MM.1S (cell line): ENCODE results near the gene SEMA6B.

Source experiments
- DNase-seq: peaks from one replicate; pipeline ENCODE4 v3.0.0-alpha.2; 2015
- H2AFZ ChIP-seq: fragments of 300-600 bp; sonication (generic); 2 replicates; pipeline ENCODE4 v1.6.0; 2016; ENCODE audit warnings: antibody characterized with exemption, low read length
- H3F3A ChIP-seq: fragments of 300-600 bp; sonication (generic); 2 replicates; pipeline ENCODE4 v1.6.1; 2016; ENCODE audit warnings: mild to moderate bottlenecking, antibody characterized with exemption, low read length, moderate library complexity, mixed read lengths; ENCODE audit not compliant: insufficient read depth
- H3K27ac ChIP-seq: fragments of 300-600 bp; sonication (generic); 2 replicates; pipeline ENCODE4 v1.5.1; 2016; ENCODE audit warnings: mild to moderate bottlenecking, low read length
- H3K27me3 ChIP-seq: fragments of 300-600 bp; sonication (generic); replicated peaks from 2 replicates; pipeline ENCODE4 v1.6.0; 2016; ENCODE audit warnings: low read length; ENCODE audit not compliant: insufficient read depth
- H3K36me3 ChIP-seq: fragments of 300-600 bp; sonication (generic); replicated peaks from 2 replicates; pipeline ENCODE4 v1.6.1; 2016; ENCODE audit warnings: mild to moderate bottlenecking, low read length, mixed read lengths; ENCODE audit not compliant: insufficient read depth
- H3K4me1 ChIP-seq: fragments of 300-600 bp; sonication (generic); 2 replicates; pipeline ENCODE4 v1.6.1; 2016; ENCODE audit warnings: low read length, mixed read lengths
- H3K4me2 ChIP-seq: fragments of 300-600 bp; sonication (generic); 2 replicates; pipeline ENCODE4 v1.6.0; 2016; ENCODE audit warnings: low read depth, low read length
- H3K4me3 ChIP-seq: fragments of 300-600 bp; sonication (generic); 2 replicates; pipeline ENCODE4 v1.5.1; 2016; ENCODE audit warnings: low read length, mixed read lengths
- H3K79me2 ChIP-seq: fragments of 300-600 bp; sonication (generic); 2 replicates; pipeline ENCODE4 v1.6.1; 2016; ENCODE audit warnings: mixed run types, low read length, mixed read lengths
- H3K9ac ChIP-seq: fragments of 300-600 bp; sonication (generic); 2 replicates; pipeline ENCODE4 v1.6.1; 2016; ENCODE audit warnings: low read length, mixed read lengths
- H3K9me2 ChIP-seq: fragments of 300-600 bp; sonication (generic); replicated peaks from 2 replicates; pipeline ENCODE4 v1.6.1; 2016; ENCODE audit warnings: mild to moderate bottlenecking, low read length, mixed read lengths; ENCODE audit not compliant: insufficient read depth
- H3K9me3 ChIP-seq: fragments of 300-600 bp; sonication (generic); replicated peaks from 2 replicates; pipeline ENCODE4 v1.6.1; 2016; ENCODE audit warnings: mild to moderate bottlenecking, low read length, mixed read lengths; ENCODE audit not compliant: insufficient read depth
- H4K20me1 ChIP-seq: fragments of 300-600 bp; sonication (generic); 2 replicates; pipeline ENCODE4 v1.6.1; 2016; ENCODE audit warnings: mild to moderate bottlenecking, low read length, moderate library complexity, mixed read lengths; ENCODE audit not compliant: insufficient read depth
- EZH2 ChIP-seq: fragments of 300-600 bp; sonication (generic); optimal IDR thresholded peaks from 2 replicates; pipeline ENCODE3; 2017; ENCODE audit warnings: low read depth, mild to moderate bottlenecking, antibody characterized with exemption, low read length, mixed read lengths
- EZH2phosphoT487 ChIP-seq: fragments of 300-600 bp; sonication (generic); IDR thresholded peaks from 2 replicates; pipeline ENCODE4 v1.6.1; 2018; ENCODE audit warnings: antibody characterized with exemption, low read length
- TF ChIP-seq, protein P1 (sequence below): fragments of 300-600 bp; sonication (generic); IDR thresholded peaks from 2 replicates; pipeline ENCODE4 v1.5.1; 2016; ENCODE audit warnings: antibody characterized with exemption, low read length, mixed read lengths

The SEMA6B gene

GRCh38 chr19:4506449-4507149 lies 52.9 kb downstream of the SEMA6B start:
- no peak for TF ChIP-seq EZH2phosphoT487
- TF ChIP-seq, protein P1, sequence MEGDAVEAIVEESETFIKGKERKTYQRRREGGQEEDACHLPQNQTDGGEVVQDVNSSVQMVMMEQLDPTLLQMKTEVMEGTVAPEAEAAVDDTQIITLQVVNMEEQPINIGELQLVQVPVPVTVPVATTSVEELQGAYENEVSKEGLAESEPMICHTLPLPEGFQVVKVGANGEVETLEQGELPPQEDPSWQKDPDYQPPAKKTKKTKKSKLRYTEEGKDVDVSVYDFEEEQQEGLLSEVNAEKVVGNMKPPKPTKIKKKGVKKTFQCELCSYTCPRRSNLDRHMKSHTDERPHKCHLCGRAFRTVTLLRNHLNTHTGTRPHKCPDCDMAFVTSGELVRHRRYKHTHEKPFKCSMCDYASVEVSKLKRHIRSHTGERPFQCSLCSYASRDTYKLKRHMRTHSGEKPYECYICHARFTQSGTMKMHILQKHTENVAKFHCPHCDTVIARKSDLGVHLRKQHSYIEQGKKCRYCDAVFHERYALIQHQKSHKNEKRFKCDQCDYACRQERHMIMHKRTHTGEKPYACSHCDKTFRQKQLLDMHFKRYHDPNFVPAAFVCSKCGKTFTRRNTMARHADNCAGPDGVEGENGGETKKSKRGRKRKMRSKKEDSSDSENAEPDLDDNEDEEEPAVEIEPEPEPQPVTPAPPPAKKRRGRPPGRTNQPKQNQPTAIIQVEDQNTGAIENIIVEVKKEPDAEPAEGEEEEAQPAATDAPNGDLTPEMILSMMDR, result no peak
- no peak for TF ChIP-seq EZH2
- no peak overlapping the region for H3K4me2 ChIP-seq
- no peak for DNase-seq
- H3K9ac ChIP-seq, result no peak overlapping the region
- no peak overlapping the region for H2AFZ ChIP-seq
- H3K9me3 ChIP-seq, result no peaks in the 10 kb centered on the region
- H3F3A ChIP-seq, result no peaks in the 10 kb centered on the region
- no peaks in the 10 kb centered on the region for H3K79me2 ChIP-seq
- no peak overlapping the region for H3K4me3 ChIP-seq
- H3K36me3 ChIP-seq, result no peaks in the 10 kb centered on the region
- no peak overlapping the region for H3K27ac ChIP-seq
- peaks cover 4% of the 10 kb centered on the region; the same call in 1 of the 2 replicates for H3K27me3 ChIP-seq
- H3K9me2 ChIP-seq, result no peaks in the 10 kb centered on the region
- H4K20me1 ChIP-seq, result no peaks in the 10 kb centered on the region
- H3K4me1 ChIP-seq, result no peaks in the 10 kb centered on the region

DNA sequence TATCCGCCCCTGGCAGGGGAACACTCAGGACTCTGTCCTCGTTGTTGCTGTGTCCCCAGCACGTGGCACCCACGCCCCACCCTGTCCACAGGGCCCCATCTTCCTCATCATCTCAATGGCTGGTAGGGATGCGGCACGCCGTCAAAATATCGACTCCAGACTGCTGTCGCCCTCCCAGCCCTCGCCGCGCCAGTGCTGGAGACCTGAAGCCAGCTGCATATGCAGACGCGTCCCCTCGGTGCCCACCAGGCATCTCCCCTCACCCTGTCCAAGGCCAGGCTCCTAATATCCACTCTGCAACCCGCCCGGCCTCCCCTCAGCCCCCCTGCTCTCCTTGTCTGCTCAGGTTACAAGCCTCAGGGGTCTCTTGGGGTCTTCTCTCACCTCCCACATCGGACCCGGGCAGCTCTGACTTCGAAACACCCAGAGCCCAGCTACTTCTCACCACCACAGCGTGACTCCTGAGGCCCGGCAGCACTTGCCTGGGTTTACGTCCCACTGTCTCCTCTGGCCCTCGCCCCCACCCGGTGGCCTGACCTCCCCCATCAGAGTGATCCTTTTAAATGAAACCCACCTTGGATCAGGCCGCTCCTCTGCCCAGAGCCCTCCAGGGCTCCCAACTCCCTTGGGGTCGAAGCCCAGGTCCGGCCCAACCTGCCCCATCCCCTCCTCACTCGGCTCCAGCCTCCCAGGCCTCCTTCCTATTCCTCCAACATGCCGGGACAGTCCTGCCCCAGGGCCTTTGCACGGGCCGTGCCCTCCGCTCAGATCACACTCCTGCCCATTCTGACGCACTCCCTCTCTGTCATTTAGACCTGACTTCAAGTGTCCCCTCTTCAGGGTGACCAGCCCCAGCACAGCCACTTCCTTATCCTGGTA lies 53.7 kb downstream of the SEMA6B start:
- H3K79me2 ChIP-seq, result no peaks in the 10 kb centered on the region
- no peaks in the 10 kb centered on the region for H4K20me1 ChIP-seq
- no peaks in the 10 kb centered on the region for H3K4me1 ChIP-seq
- no peaks in the 10 kb centered on the region for H3F3A ChIP-seq
- peaks cover 4% of the 10 kb centered on the region; the same call in 1 of the 2 replicates for H3K27me3 ChIP-seq
- no peak overlapping the region for H3K4me2 ChIP-seq
- no peak overlapping the region for H3K27ac ChIP-seq
- H3K9me2 ChIP-seq, result no peaks in the 10 kb centered on the region
- DNase-seq, result no peak
- H3K36me3 ChIP-seq, result no peaks in the 10 kb centered on the region
- H3K4me3 ChIP-seq, result no peak overlapping the region
- TF ChIP-seq EZH2, result no peak
- TF ChIP-seq, protein P1, result no peak
- no peak for TF ChIP-seq EZH2phosphoT487
- no peaks in the 10 kb centered on the region for H3K9me3 ChIP-seq
- H2AFZ ChIP-seq, result no peak overlapping the region
- H3K9ac ChIP-seq, result no peak overlapping the region

- H3K9me2 ChIP-seq, result no peaks in the 10 kb centered on the region
These were observed 54.5 kb downstream of the SEMA6B start for GRCh38 chr19:4504891-4505569.

More at GRCh38 chr19:4504891-4505569, 54.5 kb downstream of the SEMA6B start:
- no peaks in the 10 kb centered on the region for H3K27me3 ChIP-seq
- H3K9me3 ChIP-seq, result no peaks in the 10 kb centered on the region
- H3K9ac ChIP-seq, result no peak overlapping the region
- no peak overlapping the region for H3K4me2 ChIP-seq
- no peak overlapping the region for H2AFZ ChIP-seq
- no peaks in the 10 kb centered on the region for H4K20me1 ChIP-seq
- H3F3A ChIP-seq, result no peaks in the 10 kb centered on the region
- no peaks in the 10 kb centered on the region for H3K79me2 ChIP-seq
- DNase-seq, result no peak
- no peaks in the 10 kb centered on the region for H3K36me3 ChIP-seq
- no peaks in the 10 kb centered on the region for H3K4me1 ChIP-seq
- no peak overlapping the region for H3K4me3 ChIP-seq
- no peak overlapping the region for H3K27ac ChIP-seq
- no peak for TF ChIP-seq EZH2
- TF ChIP-seq, protein P1, result no peak
- TF ChIP-seq EZH2phosphoT487, result no peak
